B cell (primary cell): Measurements from ENCODE around the gene DNAJC1.

ENCODE experiments used
- CTCF ChIP-seq: fragments of 200-600 bp; IDR thresholded peaks from one replicate; pipeline ENCODE4 v1.8.0; 2022; ENCODE audit warnings: antibody characterized with exemption, mild to moderate bottlenecking
- EZH2 ChIP-seq: IDR thresholded peaks from 2 replicates; pipeline ENCODE4 v1.6.1; 2012; ENCODE audit warnings: borderline replicate concordance, low read depth, mild to moderate bottlenecking, moderate library complexity, low read length; ENCODE audit not compliant: insufficient read depth, poor library complexity, severe bottlenecking

DNA sequence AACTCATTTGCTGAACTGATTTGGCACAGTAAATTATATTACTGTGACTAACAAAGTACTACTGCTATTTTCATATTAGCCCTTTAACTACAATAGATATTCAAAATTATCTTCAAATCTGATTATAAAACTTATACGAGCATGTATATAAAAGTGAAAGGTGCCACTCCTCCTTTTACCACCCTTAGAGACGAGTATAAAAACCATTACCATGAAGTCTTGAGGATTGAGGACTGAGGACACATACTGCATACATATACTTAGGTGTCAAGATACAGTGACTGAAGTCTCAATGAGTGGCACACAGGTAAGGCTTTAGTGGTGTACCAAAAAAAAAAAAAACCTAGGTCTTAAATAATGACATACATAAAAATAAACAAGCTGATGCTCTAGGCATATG, 98.6 kb downstream of the DNAJC1 start:
- TF ChIP-seq CTCF (no peak), EZH2 (no peak)
